ENCODE results near the gene ABCA1.

The ABCA1 gene

GRCh38 chr9:104841601-104842141 is 86.3 kb downstream of the ABCA1 start:
- DNase-seq (ENCODE audit: low spot score) = no peak

- no peak for DNase-seq (ENCODE audit: low spot score)
These were observed 89.0 kb downstream of the ABCA1 start for GRCh38 chr9:104838958-104839357.

DNA sequence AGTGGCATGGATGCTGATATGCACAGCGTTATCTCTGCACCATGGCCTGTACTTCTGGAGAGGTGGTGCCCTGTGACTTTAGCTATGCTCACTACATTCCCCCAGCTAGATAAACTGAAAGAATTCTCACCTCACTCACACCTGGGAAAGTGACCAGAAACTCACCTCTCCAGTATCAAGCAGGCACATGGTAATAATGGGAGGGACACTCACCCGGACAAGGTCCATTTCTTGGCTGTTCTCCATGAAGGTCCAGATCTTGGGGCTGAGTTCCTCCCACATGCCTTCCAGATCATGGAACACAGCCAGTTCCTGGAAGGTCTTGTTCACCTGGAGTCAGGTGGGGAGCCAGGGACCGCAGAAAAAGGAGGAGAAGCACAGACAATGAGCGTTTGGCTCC is 91.2 kb downstream of the ABCA1 start:
- DNase-seq (ENCODE audit: low spot score) = no peak

GRCh38 chr9:104836235-104836634 is 91.7 kb downstream of the ABCA1 start:
- DNase-seq (ENCODE audit: low spot score) = no peak

- no peak for DNase-seq (ENCODE audit: low spot score)
These were observed 92.8 kb downstream of the ABCA1 start for GRCh38 chr9:104835161-104835560.

GRCh38 chr9:104833696-104834095 is 94.3 kb downstream of the ABCA1 start:
- no peak for DNase-seq (ENCODE audit: low spot score)

DNA sequence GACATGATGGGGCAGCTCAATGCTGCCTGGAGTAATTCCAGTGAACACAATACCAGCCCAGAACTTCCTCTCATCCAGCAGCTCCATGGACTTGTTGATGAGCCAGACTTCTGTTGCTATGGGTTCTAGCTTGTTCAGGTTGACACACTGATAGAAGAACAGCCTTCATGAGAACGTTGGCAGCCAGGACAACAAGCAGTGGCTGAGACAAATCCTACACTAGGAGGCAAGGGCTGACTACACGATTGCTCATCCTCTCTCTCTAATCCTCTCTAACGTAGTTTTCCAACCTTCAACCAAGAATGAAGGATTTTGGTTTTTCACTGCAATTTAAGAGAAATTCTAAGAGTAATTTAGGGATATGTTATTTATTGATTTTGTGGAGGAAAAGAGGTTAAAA is 96.3 kb downstream of the ABCA1 start:
- no peak for DNase-seq (ENCODE audit: low spot score)

- no peak for DNase-seq (ENCODE audit: low spot score)
These were observed 101.0 kb downstream of the ABCA1 start for GRCh38 chr9:104826911-104827310.

DNA sequence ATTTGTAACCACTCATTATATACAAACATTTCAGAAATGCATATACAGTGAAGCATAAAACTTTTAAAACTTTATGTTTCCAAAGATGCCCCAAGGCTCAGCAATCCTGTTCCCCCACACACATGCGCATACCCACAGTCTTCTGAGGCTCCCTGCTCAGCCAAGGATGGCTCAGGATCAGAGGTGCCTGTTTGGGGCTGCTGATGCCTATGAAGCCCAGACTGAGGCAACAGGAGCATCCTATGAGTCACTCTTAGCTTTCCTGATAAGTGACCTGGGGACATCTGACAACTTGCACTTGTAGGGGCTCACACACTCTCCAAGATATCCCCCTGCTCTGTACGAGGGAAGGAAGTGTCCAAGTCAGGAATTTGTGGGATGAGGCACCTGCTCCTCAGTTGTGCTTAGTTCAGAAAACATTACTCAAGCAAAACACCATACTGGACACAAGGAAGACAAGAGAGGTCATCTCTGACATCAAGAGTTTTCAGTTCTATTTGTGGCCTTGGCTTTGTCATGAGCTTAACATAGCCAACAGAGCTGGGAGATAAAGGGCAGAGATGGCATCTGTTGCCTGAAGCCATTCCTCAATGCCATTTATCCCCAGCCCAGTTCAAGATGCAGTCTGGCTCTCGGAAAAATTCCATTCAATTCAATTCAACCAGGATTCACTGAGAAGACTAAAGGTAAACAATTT is 101.7 kb downstream of the ABCA1 start:
- no peak for DNase-seq (ENCODE audit: low spot score)

GRCh38 chr9:104820336-104820735 is 107.6 kb downstream of the ABCA1 start:
- no peak for DNase-seq (ENCODE audit: low spot score)

DNA sequence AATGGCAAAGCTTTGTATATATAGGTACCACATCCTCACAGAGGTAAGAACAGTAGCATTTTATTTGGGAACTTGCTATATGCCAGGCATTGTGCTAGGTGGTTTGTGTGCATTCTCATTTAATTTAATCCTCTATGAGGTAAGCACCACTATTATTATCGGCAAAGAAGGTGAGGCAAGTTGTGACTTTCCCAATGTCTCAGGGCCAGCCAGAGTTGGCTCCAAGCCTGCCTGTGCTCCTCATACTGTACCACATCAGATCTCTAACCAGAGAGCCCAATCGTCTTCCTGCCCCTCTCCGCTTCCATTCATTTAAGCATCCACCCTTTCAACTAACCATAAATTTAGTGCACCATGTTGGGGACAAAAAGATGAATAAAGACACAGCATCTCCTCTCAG is 108.9 kb downstream of the ABCA1 start:
- DNase-seq (ENCODE audit: low spot score) = no peak

GRCh38 chr9:104817437-104817836 is 110.5 kb downstream of the ABCA1 start:
- no peak for DNase-seq (ENCODE audit: low spot score)

- DNase-seq (ENCODE audit: low spot score) = no peak
These were observed 111.9 kb downstream of the ABCA1 start for GRCh38 chr9:104815851-104816565.

- DNase-seq (ENCODE audit: low spot score) = peak; percentile 34
These were observed 117.3 kb downstream of the ABCA1 start for GRCh38 chr9:104810421-104811339.

DNA sequence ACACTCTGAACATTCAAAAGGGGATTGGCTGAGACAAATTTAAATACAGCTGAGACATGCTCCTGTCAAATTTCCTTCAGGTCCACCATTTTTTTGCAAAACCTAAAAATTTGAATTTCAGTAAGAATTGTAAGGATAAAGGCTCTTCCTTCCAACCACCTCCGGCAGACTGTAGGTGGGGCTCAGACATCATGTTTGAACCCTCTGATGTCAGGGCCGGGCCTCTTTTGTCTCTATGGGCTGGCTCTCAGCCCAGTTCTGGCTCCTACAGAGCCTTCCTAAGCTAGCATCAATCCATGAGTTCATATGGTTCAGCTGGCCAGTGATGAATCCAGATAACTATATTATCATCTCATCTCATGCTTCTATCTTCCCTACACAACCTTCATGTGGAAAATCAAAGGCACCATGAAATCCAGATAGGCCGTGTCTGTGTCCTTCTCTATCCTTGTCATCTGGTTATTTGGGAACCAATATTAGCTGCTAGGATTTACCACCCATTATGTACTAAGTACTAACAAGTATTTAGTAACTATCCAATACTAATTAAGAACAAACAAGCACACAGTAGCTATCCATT is 119.8 kb downstream of the ABCA1 start:
- no peak for DNase-seq (ENCODE audit: low spot score)

DNA sequence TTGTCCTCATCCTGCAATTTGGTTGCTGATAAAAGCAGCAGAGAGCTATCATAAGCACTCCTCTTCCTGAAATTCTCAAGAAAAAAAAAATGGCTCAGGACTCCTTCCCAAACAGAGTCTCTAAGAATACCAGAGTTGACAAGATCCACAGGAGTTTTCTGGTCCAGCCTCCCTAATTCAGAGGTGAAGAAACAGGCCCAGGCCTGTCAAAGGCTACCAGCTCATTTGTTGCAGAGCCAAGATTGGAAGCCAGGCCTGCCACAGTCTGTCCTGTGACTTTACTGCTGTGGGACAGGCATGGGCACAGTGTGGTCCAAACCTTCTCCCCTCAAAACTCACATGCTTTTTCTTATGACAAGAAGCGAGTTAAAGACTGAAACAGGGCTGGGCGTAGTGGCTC is 122.5 kb downstream of the ABCA1 start:
- DNase-seq (ENCODE audit: low spot score) = no peak

DNA sequence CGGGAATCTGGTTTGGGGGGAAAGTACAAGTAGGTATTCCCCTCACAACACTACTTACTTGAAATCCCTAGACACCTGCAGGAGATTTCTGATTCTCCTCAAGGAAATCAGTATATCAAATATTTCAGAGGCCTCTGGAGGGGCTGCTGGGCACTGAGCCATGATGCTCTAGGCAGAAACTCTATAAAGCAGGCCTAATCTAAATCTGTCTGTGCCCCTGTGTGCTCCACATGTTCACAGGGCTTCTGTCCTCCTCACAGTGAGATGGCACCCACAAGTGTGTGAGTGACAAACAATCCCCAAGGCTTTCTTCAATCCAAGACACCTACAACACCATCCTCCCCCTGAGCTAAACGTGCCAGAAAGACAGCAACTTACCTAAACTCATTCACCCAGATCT is 125.0 kb downstream of the ABCA1 start:
- DNase-seq (ENCODE audit: low spot score) = no peak

DNA sequence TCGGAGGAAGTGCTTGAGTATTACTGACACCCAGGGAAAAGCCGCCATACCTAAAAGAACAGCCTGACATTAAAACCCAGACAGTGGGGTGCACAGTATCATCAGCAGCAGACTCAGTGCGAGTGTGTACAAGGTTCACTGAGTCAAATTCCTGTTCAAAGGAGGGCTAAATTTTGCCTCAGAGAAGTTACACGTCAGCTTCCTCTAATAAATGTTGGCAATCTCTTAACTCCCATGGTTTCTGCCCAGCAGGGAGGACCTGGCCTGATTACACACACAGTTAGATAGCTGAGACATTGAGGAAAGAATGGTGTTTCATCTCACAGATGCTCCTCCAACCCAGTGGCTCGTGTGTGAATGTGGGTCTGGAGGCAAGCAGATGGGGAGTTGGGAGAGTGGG is 125.8 kb downstream of the ABCA1 start:
- no peak for DNase-seq (ENCODE audit: low spot score)

DNA sequence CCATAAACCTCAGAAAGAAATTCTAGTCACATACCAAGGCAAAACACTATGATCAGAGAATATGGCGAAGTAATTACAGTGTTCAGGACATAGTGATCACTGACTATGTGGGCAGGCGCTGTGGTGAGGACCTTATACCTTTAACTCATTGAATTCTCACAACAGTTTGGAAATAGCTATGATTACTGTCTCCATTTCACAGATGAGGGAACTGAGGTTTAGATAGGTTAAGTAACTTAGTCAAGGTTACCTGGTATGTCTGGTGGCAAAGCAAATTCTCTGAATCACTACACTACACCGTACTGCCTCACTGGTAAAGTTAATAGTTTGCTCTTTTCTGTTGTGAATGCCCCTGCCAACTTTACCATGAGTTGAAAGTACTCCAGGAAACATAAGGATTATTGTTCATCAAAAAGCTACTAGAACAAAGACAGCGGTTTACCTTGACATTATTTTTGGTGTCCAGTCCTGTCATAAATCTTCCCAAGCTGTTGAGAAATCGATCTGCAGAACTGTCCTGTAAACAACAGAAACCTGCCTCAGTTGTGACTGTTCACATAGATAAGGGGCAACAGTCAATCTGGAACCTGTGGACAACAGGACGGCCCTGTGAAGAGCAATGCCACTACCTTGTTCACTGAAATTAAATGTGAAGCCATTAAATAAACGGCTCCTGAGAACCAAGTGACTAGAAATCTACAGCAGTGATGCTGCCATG is 127.7 kb downstream of the ABCA1 start:
- no peak for DNase-seq (ENCODE audit: low spot score)

DNA sequence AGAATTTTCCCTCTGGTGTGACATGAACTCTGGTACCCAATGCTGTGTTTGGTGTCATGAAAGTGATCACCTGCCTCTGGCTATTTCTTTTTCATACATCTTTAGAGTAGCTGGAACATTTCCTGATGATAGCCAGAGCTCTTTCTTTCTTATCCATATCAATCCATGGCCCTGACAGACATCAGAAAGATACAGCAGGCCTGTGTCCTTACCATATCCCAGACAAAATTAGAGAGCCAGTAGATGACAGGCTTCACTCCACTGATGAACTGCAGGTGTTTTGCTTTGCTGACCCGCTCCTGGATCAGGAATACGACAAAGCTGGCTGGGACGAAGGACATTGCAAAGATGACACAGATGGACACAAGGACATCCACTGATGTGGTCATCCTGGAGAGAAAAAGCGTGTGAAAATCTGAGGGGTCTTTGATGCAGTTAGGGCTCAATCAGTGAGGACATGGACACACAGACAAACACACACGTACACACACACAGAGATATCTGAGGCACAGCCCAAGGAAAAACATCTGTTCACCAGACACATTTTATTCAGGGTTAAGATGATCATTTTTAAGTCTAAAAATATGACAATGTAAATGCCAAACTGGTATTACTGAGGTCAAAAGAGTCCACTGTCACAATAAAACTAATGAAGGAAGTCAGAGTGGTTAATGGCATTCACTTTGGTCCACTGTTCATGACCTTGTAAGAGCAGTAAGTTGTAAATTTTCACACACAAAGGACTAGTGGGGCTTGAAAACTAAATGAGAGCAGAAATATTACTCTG is 129.6 kb downstream of the ABCA1 start:
- no peak for DNase-seq (ENCODE audit: low spot score)

- DNase-seq (ENCODE audit: low spot score) = no peak
These were observed 132.1 kb downstream of the ABCA1 start for GRCh38 chr9:104795857-104796256.
